HG03521 (cell line): ENCODE results near the gene CXCL6.

Experiments
- ATAC-seq: cut with Tn5 transposase; IDR thresholded peaks from one replicate; pipeline ENCODE4 v1.9.1; 2021; ENCODE audit warnings: mild to moderate bottlenecking, moderate library complexity; ENCODE audit not compliant: unreplicated experiment

The CXCL6 gene

GRCh38 chr4:73836373-73837279, at the start of gene CXCL6:
Gene CXCL6 (plus strand): TSS chr4:73836678. CDS start chr4:73836751, 73 bp downstream.
- ATAC-seq, result no peak

- no peak for ATAC-seq
Observed at GRCh38 chr4:73788411-73788810, 48.1 kb upstream of the CXCL6 start.

GRCh38 chr4:73798842-73799241, 37.6 kb upstream of the CXCL6 start:
- no peak for ATAC-seq

GRCh38 chr4:73800206-73800605, 36.3 kb upstream of the CXCL6 start:
- ATAC-seq, result no peak

- no peak for ATAC-seq
Observed at GRCh38 chr4:73801692-73802091, 34.8 kb upstream of the CXCL6 start.

GRCh38 chr4:73803213-73803612, 33.3 kb upstream of the CXCL6 start:
- ATAC-seq, result no peak

GRCh38 chr4:73810191-73810590, 26.3 kb upstream of the CXCL6 start:
- ATAC-seq, result no peak

- ATAC-seq, result no peak
Observed at GRCh38 chr4:73811841-73812240, 24.6 kb upstream of the CXCL6 start.

GRCh38 chr4:73814679-73815078, 21.8 kb upstream of the CXCL6 start:
- no peak for ATAC-seq

- ATAC-seq, result no peak
Observed at GRCh38 chr4:73815145-73815544, 21.3 kb upstream of the CXCL6 start.

- no peak for ATAC-seq
Observed at GRCh38 chr4:73816814-73817213, 19.7 kb upstream of the CXCL6 start.

GRCh38 chr4:73817341-73817740, 19.1 kb upstream of the CXCL6 start:
- no peak for ATAC-seq

GRCh38 chr4:73821325-73821724, 15.2 kb upstream of the CXCL6 start:
- ATAC-seq, result no peak

GRCh38 chr4:73822389-73822788, 14.1 kb upstream of the CXCL6 start:
- no peak for ATAC-seq

- ATAC-seq, result no peak
Observed at GRCh38 chr4:73822812-73823504, 13.5 kb upstream of the CXCL6 start.

GRCh38 chr4:73823760-73824159, 12.7 kb upstream of the CXCL6 start:
- ATAC-seq, result no peak

GRCh38 chr4:73828956-73829355, 7.5 kb upstream of the CXCL6 start:
- no peak for ATAC-seq

GRCh38 chr4:73831569-73831968, 4.9 kb upstream of the CXCL6 start:
- no peak for ATAC-seq

- no peak for ATAC-seq
Observed at GRCh38 chr4:73832651-73833237, 3.7 kb upstream of the CXCL6 start.

GRCh38 chr4:73839071-73839470, 2.6 kb downstream of the CXCL6 start:
- no peak for ATAC-seq

GRCh38 chr4:73839715-73840114, 3.2 kb downstream of the CXCL6 start:
- ATAC-seq, result no peak
